NB4 (cell line): ENCODE results near the gene RASA3.

Experiments
- MYC ChIP-seq: IDR thresholded peaks from 2 replicates; pipeline ENCODE4 v1.6.1; 2011; ENCODE audit warnings: low read depth, low read length
- POLR2A ChIP-seq: IDR thresholded peaks from 2 replicates; pipeline ENCODE4 v1.6.1; 2011; ENCODE audit warnings: mild to moderate bottlenecking; ENCODE audit not compliant: insufficient read length; ENCODE audit errors: extremely low read depth
- TF ChIP-seq, protein P1 (sequence below): IDR thresholded peaks from 2 replicates; pipeline ENCODE4 v1.6.1; 2011; ENCODE audit warnings: low read depth, low read length
- TF ChIP-seq, protein P2 (sequence below): IDR thresholded peaks from one replicate; pipeline ENCODE4 v1.5.1; 2012; ENCODE audit warnings: low read depth, low read length

DNA sequence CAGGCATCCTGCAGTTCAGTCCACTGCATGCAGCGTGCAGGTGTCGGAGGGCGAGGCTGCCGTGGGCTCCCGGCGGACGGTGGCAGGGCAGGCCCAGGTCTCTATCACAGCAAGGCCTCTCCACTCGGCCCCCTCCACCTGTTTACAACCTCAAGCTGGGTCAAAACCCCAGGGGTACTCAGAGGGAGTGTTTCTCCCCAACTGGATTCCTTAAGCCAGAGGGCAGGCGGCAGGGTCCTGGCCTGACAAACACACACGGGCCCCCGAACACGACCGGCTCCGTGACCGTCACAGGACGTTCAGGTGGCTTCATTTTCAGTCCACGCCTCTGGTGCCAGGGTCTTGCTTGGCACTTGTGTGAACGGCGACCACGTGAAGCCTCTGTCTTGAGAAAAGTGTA is 23.5 kb downstream of the RASA3 start:
- TF ChIP-seq, protein P1, sequence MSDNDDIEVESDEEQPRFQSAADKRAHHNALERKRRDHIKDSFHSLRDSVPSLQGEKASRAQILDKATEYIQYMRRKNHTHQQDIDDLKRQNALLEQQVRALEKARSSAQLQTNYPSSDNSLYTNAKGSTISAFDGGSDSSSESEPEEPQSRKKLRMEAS = no peak
- TF ChIP-seq, protein P2, sequence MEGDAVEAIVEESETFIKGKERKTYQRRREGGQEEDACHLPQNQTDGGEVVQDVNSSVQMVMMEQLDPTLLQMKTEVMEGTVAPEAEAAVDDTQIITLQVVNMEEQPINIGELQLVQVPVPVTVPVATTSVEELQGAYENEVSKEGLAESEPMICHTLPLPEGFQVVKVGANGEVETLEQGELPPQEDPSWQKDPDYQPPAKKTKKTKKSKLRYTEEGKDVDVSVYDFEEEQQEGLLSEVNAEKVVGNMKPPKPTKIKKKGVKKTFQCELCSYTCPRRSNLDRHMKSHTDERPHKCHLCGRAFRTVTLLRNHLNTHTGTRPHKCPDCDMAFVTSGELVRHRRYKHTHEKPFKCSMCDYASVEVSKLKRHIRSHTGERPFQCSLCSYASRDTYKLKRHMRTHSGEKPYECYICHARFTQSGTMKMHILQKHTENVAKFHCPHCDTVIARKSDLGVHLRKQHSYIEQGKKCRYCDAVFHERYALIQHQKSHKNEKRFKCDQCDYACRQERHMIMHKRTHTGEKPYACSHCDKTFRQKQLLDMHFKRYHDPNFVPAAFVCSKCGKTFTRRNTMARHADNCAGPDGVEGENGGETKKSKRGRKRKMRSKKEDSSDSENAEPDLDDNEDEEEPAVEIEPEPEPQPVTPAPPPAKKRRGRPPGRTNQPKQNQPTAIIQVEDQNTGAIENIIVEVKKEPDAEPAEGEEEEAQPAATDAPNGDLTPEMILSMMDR = no peak
- TF ChIP-seq POLR2A (no peak), MYC (no peak)
